Natural killer cell (primary cell): ENCODE measurements around the gene GUCY2C. TPM values are rescaled to one million over a fixed set of nuclear protein-coding genes. Genes with fewer than 3 reads are reported as not detected.

ENCODE experiments used
- ATAC-seq, 3 donors: fragments of 150-1000 bp in 2 of 3; fragments of 200-7000 bp in 1 of 3; cut with Tn5 transposase; 1 replicate in 1 of 3; 2 replicates in 2 of 3; pipeline ENCODE4 v1.10.0; 2021; ENCODE audit warnings: mild to moderate bottlenecking in 2 of 3, moderate library complexity in 2 of 3
- DNase-seq, 2 donors: peaks; one replicate each; pipeline versions ENCODE4 v3.0.0 to v3.0.0-alpha.2; 2013 to 2021; ENCODE audit warnings: mixed read lengths in 1 of 2
- H3K27ac ChIP-seq: one replicate; pipeline ENCODE4 v1.5.1; 2013; ENCODE audit warnings: mild to moderate bottlenecking, low read length
- H3K27me3 ChIP-seq: one replicate; pipeline ENCODE4 v1.6.1; 2013; ENCODE audit warnings: low read length; ENCODE audit not compliant: control insufficient read depth, insufficient read depth
- H3K36me3 ChIP-seq: one replicate; pipeline ENCODE4 v1.6.1; 2013; ENCODE audit warnings: low read length; ENCODE audit not compliant: control insufficient read depth, insufficient read depth
- H3K4me1 ChIP-seq: one replicate; pipeline ENCODE4 v1.6.1; 2013; ENCODE audit warnings: low read length; ENCODE audit not compliant: control insufficient read depth, insufficient read depth
- H3K4me3 ChIP-seq: one replicate; pipeline ENCODE4 v1.5.1; 2013; ENCODE audit warnings: low read length
- H3K9me3 ChIP-seq: one replicate; pipeline ENCODE4 v1.6.1; 2013; ENCODE audit warnings: low read length; ENCODE audit not compliant: control insufficient read depth, insufficient read depth
- H3K27ac Mint-ChIP-seq, 2 donors: one replicate each; pipeline ENCODE4 v1.8.0; 2022; ENCODE audit warnings: mild to moderate bottlenecking in 2 of 2, mixed read lengths in 2 of 2, moderate library complexity in 1 of 2
- H3K27me3 Mint-ChIP-seq, 2 donors: one replicate each; pipeline ENCODE4 v1.8.0; 2022; ENCODE audit warnings: low read depth in 2 of 2, mixed read lengths in 2 of 2
- H3K36me3 Mint-ChIP-seq: one replicate; pipeline ENCODE4 v1.8.0; 2022; ENCODE audit warnings: mixed read lengths
- H3K4me1 Mint-ChIP-seq, 2 donors: one replicate each; pipeline ENCODE4 v1.8.0; 2022; ENCODE audit warnings: mixed read lengths in 2 of 2
- H3K4me3 Mint-ChIP-seq: one replicate; pipeline ENCODE4 v1.8.0; 2022; ENCODE audit warnings: mild to moderate bottlenecking, moderate library complexity, mixed read lengths
- H3K9me3 Mint-ChIP-seq, 2 donors: one replicate each; pipeline ENCODE4 v1.8.0; 2022; ENCODE audit warnings: mixed read lengths in 2 of 2
- CTCF ChIP-seq: fragments of 200-600 bp; IDR thresholded peaks from one replicate; pipeline ENCODE4 v1.8.0; 2022; ENCODE audit warnings: antibody characterized with exemption
- WGBS: methylation state at CpG from one replicate; pipeline ENCODE4 v1.1.7; 2013; ENCODE audit warnings: missing lambda C conversion rate; ENCODE audit not compliant: insufficient coverage; 5-methylcytosine and 5-hydroxymethylcytosine counted together
- intact Hi-C: fragments of 100-400 bp; cut with micrococcal nuclease; formaldehyde crosslinking; loops from one replicate; pipeline ENCODE4 v1.14.2; 2022
- total RNA-seq, 4 donors: library from RNA; stranded (reverse); fragments of 120-200 nt in 1 of 4; gene quantifications; one replicate each; pipeline versions ENCODE4 v1.2.3 to v1.2.4, GENCODE V29; 2013 to 2022

Gene GUCY2C
- total RNA-seq, 3 donors from 2014 or later (not counting 1 experiment from before 2014, with no cell fraction given), result not detected

- H3K9me3 Mint-ChIP-seq, result no peaks in the 10 kb centered on the region
- peaks cover 11% of the 10 kb centered on the region for H3K4me1 ChIP-seq
- H3K27me3 ChIP-seq, result peaks cover 5% of the 10 kb centered on the region
- H3K27ac ChIP-seq, result no peak overlapping the region
- no peak overlapping the region for H3K4me3 Mint-ChIP-seq
- ATAC-seq, result no peak
- no peak overlapping the region for H3K27ac Mint-ChIP-seq
- H3K4me1 Mint-ChIP-seq, result peaks cover 0 to 16% of the 10 kb centered on the region in 2 donors
- H3K36me3 Mint-ChIP-seq, result no peaks in the 10 kb centered on the region
- WGBS, result 67% methylated on average over 1 of the region's 4 CpGs
- H3K9me3 ChIP-seq, result no peaks in the 10 kb centered on the region
- H3K36me3 ChIP-seq, result no peaks in the 10 kb centered on the region
- H3K27me3 Mint-ChIP-seq, result peaks cover 32 to 56% of the 10 kb centered on the region in 2 donors
- no peak for TF ChIP-seq CTCF
- intact Hi-C loops, result no loop called here
- no peak overlapping the region for H3K4me3 ChIP-seq
- no peak for DNase-seq
These were observed 124.0 kb downstream of the GUCY2C start for GRCh38 chr12:14572401-14572800.

- no peak overlapping the region for H3K27ac Mint-ChIP-seq
- 94% methylated on average over 3 of the region's 3 CpGs for WGBS
- H3K27ac ChIP-seq, result no peak overlapping the region
- H3K4me1 Mint-ChIP-seq, result peaks cover 0 to 9% of the 10 kb centered on the region in 2 donors
- H3K4me3 Mint-ChIP-seq, result no peak overlapping the region
- no peak for DNase-seq
- H3K36me3 Mint-ChIP-seq, result no peaks in the 10 kb centered on the region
- no peaks in the 10 kb centered on the region for H3K36me3 ChIP-seq
- H3K9me3 Mint-ChIP-seq, result no peaks in the 10 kb centered on the region
- intact Hi-C loops, result no loop called here
- TF ChIP-seq CTCF, result no peak
- no peak overlapping the region for H3K4me3 ChIP-seq
- no peaks in the 10 kb centered on the region for H3K9me3 ChIP-seq
- peaks cover 32 to 56% of the 10 kb centered on the region in 2 donors for H3K27me3 Mint-ChIP-seq
- peaks cover 5% of the 10 kb centered on the region for H3K27me3 ChIP-seq
- peaks cover 8% of the 10 kb centered on the region for H3K4me1 ChIP-seq
- ATAC-seq, result no peak
These were observed 124.6 kb downstream of the GUCY2C start for GRCh38 chr12:14571779-14572178.

GRCh38 chr12:14570231-14570630 is 126.2 kb downstream of the GUCY2C start:
- H3K4me3 ChIP-seq, result no peak overlapping the region
- Mint-ChIP-seq H3K9me3 (no peaks in the 10 kb centered on the region), H3K36me3 (no peaks in the 10 kb centered on the region), H3K4me1 (no peaks in the 10 kb centered on the region), H3K27ac (no peak overlapping the region), H3K4me3 (no peak overlapping the region), H3K27me3 (peaks cover 31 to 51% of the 10 kb centered on the region in 2 donors)
- no peak overlapping the region for H3K27ac ChIP-seq
- 100% methylated on average over 1 of the region's 1 CpG for WGBS
- H3K36me3 ChIP-seq, result no peaks in the 10 kb centered on the region
- H3K9me3 ChIP-seq, result no peaks in the 10 kb centered on the region
- ATAC-seq (no peak), DNase-seq (no peak)
- H3K27me3 ChIP-seq, result peaks cover 5% of the 10 kb centered on the region
- H3K4me1 ChIP-seq, result peaks cover 7% of the 10 kb centered on the region
- intact Hi-C loops, result no loop called here
- TF ChIP-seq CTCF, result no peak
